AG04449 (cell line): Measurements from ENCODE around the gene TES.

Experiments used
- CTCF ChIA-PET: fragments of 350-600 bp; formaldehyde crosslinking; extraction: SDS; loops from one replicate; lab custom pipeline; 2021; ENCODE audit warnings: antibody characterized with exemption; lab: Yijun Ruan, JAX
- POLR2A ChIA-PET: fragments of 400-600, 350-600 bp; formaldehyde crosslinking; extraction: SDS; loops from one replicate; lab custom pipeline; 2020; ENCODE audit warnings: antibody characterized with exemption, inconsistent platforms; lab: Yijun Ruan, JAX
- DNase-seq: peaks from one replicate; pipeline ENCODE4 v3.0.0-alpha.2; 2010; ENCODE audit warnings: low read depth, low spot score
- H3K4me3 ChIP-seq: 2 replicates; pipeline ENCODE4 v1.5.1; 2011; ENCODE audit warnings: low read depth, mild to moderate bottlenecking, control low read depth, low read length
- CTCF ChIP-seq: IDR thresholded peaks from one replicate; pipeline ENCODE4 v1.5.1; 2011; ENCODE audit warnings: mild to moderate bottlenecking, moderate library complexity, low read length, control low read depth, inconsistent platforms; ENCODE audit not compliant: insufficient read depth; ENCODE audit errors: missing control alignments

TES gene

DNA sequence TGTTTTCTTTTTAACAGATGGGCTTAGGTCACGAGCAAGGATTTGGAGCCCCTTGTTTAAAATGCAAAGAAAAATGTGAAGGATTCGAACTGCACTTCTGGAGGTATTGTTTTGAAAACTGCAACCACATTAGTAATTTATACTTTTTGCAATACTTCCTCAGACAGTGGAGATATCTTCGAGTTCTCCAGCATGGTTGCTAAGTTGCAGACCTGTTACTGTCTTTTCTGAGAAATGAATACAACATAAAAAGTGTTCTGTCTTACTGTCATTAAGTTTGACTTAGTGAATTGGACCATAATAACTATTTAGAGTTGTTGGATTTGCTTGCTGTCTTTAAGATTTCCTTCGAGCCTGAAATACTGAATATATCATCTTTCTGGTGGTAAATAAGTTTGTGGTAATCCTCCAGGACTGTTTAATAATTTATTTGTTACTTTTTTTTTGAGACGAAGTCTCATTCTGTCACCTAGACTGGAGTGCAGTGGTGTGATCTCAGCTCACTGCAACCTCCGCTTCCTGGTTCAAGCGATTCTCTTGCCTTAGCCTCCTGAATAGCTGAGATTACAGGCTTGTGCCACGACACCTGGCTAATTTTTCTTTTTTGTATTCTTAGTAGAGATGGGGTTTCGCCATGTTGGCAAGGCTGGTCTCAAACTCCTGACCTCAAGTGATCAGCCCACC, 24.3 kb downstream of the TES start:
- ChIA-PET POLR2A (no interaction called here), CTCF (interaction anchor here (0.9 to 16.7 kb wide), 15 partner anchors 12 to 357 kb away, joined by 3 to 567 read pairs (median 14); no protein-coding TSS in a partner anchor)
- TF ChIP-seq CTCF, result no peak
- no peak overlapping the region for H3K4me3 ChIP-seq
- no peak for DNase-seq

GRCh38 chr7:116235380-116235779, 25.0 kb downstream of the TES start:
- CTCF ChIA-PET, result interaction anchor here (0.7 to 16.7 kb wide), 36 partner anchors 10 to 366 kb away, joined by 3 to 567 read pairs (median 4); partner anchors contain the start of gene TES
- no peak for DNase-seq
- H3K4me3 ChIP-seq, result no peak overlapping the region
- no peak for TF ChIP-seq CTCF
- POLR2A ChIA-PET, result interaction anchor here (0.8 to 1.6 kb wide), 2 partner anchors 25 to 133 kb away, joined by 3 to 5 read pairs; partner anchors contain the start of gene TES

GRCh38 chr7:116236020-116236630, 25.8 kb downstream of the TES start:
- ChIA-PET CTCF (interaction anchor here (0.7 to 16.7 kb wide), 45 partner anchors 10 to 621 kb away, joined by 3 to 567 read pairs (median 4); partner anchors contain the start of gene TES), POLR2A (interaction anchor here (0.8 to 1.6 kb wide), 2 partner anchors 26 to 132 kb away, joined by 3 to 5 read pairs; partner anchors contain the start of gene TES)
- H3K4me3 ChIP-seq, result no peak overlapping the region
- TF ChIP-seq CTCF, result peak; percentile 8
- no peak for DNase-seq

DNA sequence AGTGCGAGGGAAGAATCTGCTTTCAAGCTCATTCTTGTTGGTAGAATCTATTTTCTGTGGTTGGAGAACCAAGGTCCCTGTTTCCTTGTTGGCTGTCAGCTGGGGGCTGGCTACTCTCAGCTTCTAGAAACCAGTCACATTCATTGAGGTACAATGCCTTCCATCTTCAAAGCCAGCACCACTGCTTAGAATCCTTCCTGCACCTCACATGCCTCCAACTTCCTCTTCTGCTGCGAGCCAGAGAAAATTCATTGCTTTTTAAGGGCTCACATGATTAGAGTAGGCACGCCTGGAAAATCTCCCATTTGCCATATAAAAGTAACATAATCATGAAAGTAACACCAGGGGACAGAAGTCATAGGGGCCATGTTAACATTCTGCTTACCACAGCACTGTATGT, 28.7 kb downstream of the TES start:
- no peak overlapping the region for H3K4me3 ChIP-seq
- DNase-seq, result no peak
- ChIA-PET CTCF (interaction anchor here (0.9 to 16.7 kb wide), 8 partner anchors 11 to 357 kb away, joined by 3 to 567 read pairs (median 42); no protein-coding TSS in a partner anchor), POLR2A (no interaction called here)
- TF ChIP-seq CTCF, result no peak

- CTCF ChIA-PET, result interaction anchor here (0.8 to 16.7 kb wide), 11 partner anchors 10 to 357 kb away, joined by 3 to 567 read pairs (median 7); no protein-coding TSS in a partner anchor
- DNase-seq, result no peak
- H3K4me3 ChIP-seq, result no peak overlapping the region
- POLR2A ChIA-PET, result no interaction called here
- TF ChIP-seq CTCF, result no peak
Measured at GRCh38 chr7:116239434-116239833, 29.1 kb downstream of the TES start.
